GM21576 (cell line): ENCODE results near the gene PDHA1.

ENCODE experiments used
- ATAC-seq: cut with Tn5 transposase; IDR thresholded peaks from one replicate; pipeline ENCODE4 v1.9.1; 2021; ENCODE audit warnings: mild to moderate bottlenecking, moderate library complexity; ENCODE audit not compliant: unreplicated experiment

PDHA1 gene

GRCh38 chrX:19343535-19344408, at the start of gene PDHA1:
Gene PDHA1 (plus strand): TSS chrX:19343927. CDS start chrX:19344038, 111 bp downstream.
- ATAC-seq: peak; percentile 97

GRCh38 chrX:19303256-19303880, 40.4 kb upstream of the PDHA1 start:
- ATAC-seq: no peak

- ATAC-seq: no peak
Measured at GRCh38 chrX:19326567-19326966, 17.2 kb upstream of the PDHA1 start.

GRCh38 chrX:19331831-19332230, 11.9 kb upstream of the PDHA1 start:
- ATAC-seq: no peak

- no peak for ATAC-seq
Measured at GRCh38 chrX:19332983-19333382, 10.7 kb upstream of the PDHA1 start.

- ATAC-seq: peak; percentile 57
Measured at GRCh38 chrX:19334945-19335626, 8.6 kb upstream of the PDHA1 start.

- ATAC-seq: no peak
Measured at GRCh38 chrX:19342331-19342906, 1.3 kb upstream of the PDHA1 start.

GRCh38 chrX:19343085-19343534, 617 bp upstream of the PDHA1 start:
- no peak for ATAC-seq

- no peak for ATAC-seq
Measured at GRCh38 chrX:19344661-19345060, 934 bp downstream of the PDHA1 start.

GRCh38 chrX:19347916-19348315, 4.2 kb downstream of the PDHA1 start:
- ATAC-seq: no peak

GRCh38 chrX:19349264-19349663, 5.5 kb downstream of the PDHA1 start:
- ATAC-seq: no peak

- ATAC-seq: peak; percentile 89
Measured at GRCh38 chrX:19350941-19351384, 7.2 kb downstream of the PDHA1 start.

GRCh38 chrX:19354625-19355024, 10.9 kb downstream of the PDHA1 start:
- no peak for ATAC-seq

GRCh38 chrX:19358521-19358920, 14.8 kb downstream of the PDHA1 start:
- no peak for ATAC-seq

GRCh38 chrX:19360903-19361302, 17.2 kb downstream of the PDHA1 start:
- no peak for ATAC-seq

- no peak for ATAC-seq
Measured at GRCh38 chrX:19361701-19362100, 18.0 kb downstream of the PDHA1 start.

- ATAC-seq: no peak
Measured at GRCh38 chrX:19368576-19368975, 24.8 kb downstream of the PDHA1 start.

GRCh38 chrX:19370061-19370460, 26.3 kb downstream of the PDHA1 start:
- no peak for ATAC-seq

GRCh38 chrX:19372170-19372546, 28.4 kb downstream of the PDHA1 start:
- ATAC-seq: peak; percentile 49

- ATAC-seq: no peak
Measured at GRCh38 chrX:19372547-19373331, 29.0 kb downstream of the PDHA1 start.
